Esophagus squamous epithelium (tissue), 4 donors: ENCODE measurements around the gene ABAT.

Experiments
- POLR2A ChIP-seq, 4 donors: fragments of 450-650 bp; IDR thresholded peaks; one replicate each; pipeline ENCODE4 v1.6.1; 2017; ENCODE audit warnings: antibody characterized with exemption in 4 of 4, mild to moderate bottlenecking in 4 of 4, moderate library complexity in 3 of 4
- TF ChIP-seq, protein P1 (sequence below), 6 experiments: fragments of 450-650 bp in 4 of 6; fragments of 200-600 bp in 2 of 6; sonication (generic) in 2 of 6; IDR thresholded peaks; one replicate each; pipeline ENCODE4 v1.5.1; 2016 to 2019; ENCODE audit warnings: antibody characterized with exemption in 6 of 6, mild to moderate bottlenecking in 4 of 6, moderate library complexity in 4 of 6

DNA sequence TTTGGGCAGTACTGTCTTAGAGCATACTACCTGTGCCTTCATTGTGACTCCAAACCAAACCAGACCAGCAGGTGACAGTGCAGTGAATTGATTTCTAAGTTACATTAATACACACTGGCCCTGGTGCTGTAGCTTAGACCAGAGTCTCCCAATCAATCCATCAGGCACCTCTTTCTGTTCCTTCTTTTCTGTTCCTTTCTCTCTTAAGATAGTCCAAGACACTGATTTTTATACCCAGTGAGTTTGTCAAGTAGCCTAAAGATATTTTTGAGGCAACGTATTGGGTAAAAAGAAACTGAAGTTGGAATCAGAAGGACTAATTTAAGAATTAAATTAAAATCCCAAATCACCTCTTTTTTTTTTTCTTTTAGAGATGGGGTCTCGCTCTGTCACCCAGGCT, 43.1 kb downstream of the ABAT start:
- TF ChIP-seq, protein P1, sequence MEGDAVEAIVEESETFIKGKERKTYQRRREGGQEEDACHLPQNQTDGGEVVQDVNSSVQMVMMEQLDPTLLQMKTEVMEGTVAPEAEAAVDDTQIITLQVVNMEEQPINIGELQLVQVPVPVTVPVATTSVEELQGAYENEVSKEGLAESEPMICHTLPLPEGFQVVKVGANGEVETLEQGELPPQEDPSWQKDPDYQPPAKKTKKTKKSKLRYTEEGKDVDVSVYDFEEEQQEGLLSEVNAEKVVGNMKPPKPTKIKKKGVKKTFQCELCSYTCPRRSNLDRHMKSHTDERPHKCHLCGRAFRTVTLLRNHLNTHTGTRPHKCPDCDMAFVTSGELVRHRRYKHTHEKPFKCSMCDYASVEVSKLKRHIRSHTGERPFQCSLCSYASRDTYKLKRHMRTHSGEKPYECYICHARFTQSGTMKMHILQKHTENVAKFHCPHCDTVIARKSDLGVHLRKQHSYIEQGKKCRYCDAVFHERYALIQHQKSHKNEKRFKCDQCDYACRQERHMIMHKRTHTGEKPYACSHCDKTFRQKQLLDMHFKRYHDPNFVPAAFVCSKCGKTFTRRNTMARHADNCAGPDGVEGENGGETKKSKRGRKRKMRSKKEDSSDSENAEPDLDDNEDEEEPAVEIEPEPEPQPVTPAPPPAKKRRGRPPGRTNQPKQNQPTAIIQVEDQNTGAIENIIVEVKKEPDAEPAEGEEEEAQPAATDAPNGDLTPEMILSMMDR (IDR thresholded peaks at IDR 0.05) = no peak
- no peak for TF ChIP-seq POLR2A (IDR thresholded peaks at IDR 0.05)
